SH-SY5Y (cell line): ENCODE data around the gene ITGA4.

Experiments
- GATA2 ChIP-seq: IDR thresholded peaks from 2 replicates; pipeline ENCODE4 v1.6.1; 2011; ENCODE audit warnings: mild to moderate bottlenecking, low read depth, low read length
- GATA3 ChIP-seq: IDR thresholded peaks from 2 replicates; pipeline ENCODE4 v1.6.1; 2011; ENCODE audit warnings: low read depth, mild to moderate bottlenecking, low read length, moderate library complexity

The ITGA4 gene

DNA sequence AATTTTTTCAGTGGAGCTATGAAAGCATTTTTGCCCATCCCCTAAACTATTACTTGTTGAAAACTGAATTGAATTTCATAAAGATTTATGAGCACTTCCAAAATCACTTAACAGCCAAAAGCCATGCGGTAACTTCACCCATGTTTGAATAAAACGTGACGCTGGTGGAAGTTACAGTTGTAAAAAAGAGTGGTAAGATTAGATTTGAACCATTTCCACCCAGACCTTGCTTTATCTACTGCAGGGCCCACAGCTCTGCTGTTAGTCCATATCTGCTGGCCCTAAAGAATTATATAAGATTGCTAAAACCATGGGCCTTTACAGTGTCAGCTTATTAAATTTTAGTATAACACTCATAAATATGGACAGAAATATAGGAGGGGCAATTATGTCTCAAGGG is 15.5 kb upstream of the ITGA4 start:
- no peak for TF ChIP-seq GATA3
- TF ChIP-seq GATA2 = no peak

- TF ChIP-seq GATA3 = no peak
- TF ChIP-seq GATA2 = no peak
Measured at GRCh38 chr2:181444654-181445053, 12.5 kb upstream of the ITGA4 start.

DNA sequence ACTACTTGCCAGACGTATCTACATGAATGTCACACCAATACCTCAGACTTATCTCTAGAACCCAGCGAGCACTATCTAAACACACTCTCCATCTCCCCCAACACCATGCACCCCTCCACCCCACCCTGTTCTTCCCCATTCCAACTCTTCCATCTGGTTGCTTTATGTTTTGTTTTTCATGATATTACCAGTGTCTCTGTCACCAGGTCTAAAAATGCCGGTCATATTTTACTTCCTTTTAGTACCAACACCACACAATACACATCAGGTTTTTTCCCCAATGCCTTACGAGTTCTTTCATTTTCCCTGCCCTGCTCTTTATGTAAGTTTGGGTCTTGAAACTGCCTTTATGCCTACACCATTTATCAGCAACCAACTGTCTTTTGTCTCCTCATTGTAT is 10.2 kb upstream of the ITGA4 start:
- TF ChIP-seq GATA2 (no peak), GATA3 (no peak)

GRCh38 chr2:181454686-181455450 is 2.3 kb upstream of the ITGA4 start:
- TF ChIP-seq GATA2 = no peak
- no peak for TF ChIP-seq GATA3

- TF ChIP-seq GATA3 = no peak
- no peak for TF ChIP-seq GATA2
Measured at GRCh38 chr2:181456660-181457120, 496 bp upstream of the ITGA4 start.

GRCh38 chr2:181457741-181458425 is 697 bp downstream of the ITGA4 start:
- TF ChIP-seq GATA2 = no peak
- no peak for TF ChIP-seq GATA3

GRCh38 chr2:181458871-181459270 is 1.7 kb downstream of the ITGA4 start:
- TF ChIP-seq GATA2 = no peak

DNA sequence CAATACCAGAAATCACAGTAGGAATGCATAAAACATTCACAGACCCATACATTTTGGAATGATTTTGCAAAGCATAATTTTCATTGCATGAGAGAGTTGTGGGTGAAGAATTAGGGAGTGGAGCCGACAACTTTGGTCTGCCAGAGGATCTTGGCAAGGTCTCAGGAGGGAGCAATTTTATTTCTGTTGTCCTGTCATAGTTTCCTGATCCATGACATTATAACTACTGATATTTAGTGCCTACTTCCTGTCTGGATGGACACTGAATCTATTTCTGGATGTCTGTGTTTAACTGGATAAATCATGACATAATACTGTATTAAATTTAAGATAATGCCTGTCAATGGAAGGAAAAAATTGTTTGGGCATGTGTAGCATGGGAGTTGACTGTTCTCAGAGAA is 2.4 kb downstream of the ITGA4 start:
- no peak for TF ChIP-seq GATA2
- TF ChIP-seq GATA3 = no peak

DNA sequence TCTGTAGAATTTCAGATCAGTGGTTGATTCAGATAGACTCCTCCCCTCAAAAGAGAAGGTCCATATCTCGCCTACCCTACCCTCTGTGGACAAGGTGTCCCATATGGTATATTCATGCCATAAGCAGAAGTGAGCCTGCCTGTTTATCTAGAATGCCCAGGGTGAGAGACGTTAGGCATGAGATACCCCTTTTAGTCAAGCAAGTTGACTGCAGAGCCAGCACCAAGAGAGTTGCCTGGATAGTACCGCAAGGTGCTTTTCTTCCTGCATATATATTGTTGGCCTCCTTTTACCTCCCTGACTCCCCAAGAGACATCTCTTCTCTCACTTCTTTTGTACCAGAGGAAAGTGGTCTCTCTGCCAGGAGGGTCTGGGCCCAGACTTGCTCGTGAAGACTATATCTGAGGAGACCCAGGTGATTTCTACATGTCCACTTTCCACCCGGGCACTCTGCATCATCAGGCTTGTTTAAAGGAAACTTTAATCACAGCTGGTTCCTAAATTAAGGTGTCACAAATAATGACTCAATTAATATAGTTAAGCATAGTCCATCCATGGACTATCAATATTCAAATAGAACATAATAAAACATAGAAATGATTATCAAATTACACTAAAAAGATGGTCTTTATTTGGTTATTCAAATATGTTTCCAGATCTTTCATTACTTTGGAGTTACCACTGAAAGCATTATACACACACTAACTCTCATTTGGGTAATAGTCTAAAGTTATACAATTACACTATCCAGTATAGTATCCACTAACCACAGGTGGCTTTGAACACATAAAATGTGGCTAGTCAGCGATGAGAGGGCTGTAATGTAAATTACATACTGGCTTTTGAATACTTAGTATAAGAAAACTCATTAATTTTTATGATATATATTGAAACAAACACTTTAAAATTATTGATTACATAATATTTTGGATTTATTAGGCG is 4.1 kb downstream of the ITGA4 start:
- TF ChIP-seq GATA3 = no peak

DNA sequence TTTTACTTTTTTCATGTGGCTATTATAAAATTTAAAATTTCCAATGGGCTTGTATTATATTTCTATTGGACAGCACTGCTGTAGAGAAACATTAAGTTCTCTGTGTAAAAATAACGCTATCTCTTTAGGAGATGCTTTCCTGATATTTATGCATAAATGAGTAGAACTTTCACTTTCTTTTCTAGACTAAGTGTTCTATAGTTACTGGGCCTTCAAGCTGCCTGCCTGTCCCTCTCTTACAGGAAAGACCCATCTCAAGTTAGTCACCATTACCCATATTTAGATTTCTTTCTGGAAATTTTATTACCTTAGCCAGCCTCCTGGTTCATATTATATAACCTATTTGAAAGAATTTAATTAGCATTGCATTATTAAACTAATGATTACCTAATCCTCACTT is 4.8 kb downstream of the ITGA4 start:
- TF ChIP-seq GATA2 (no peak), GATA3 (no peak)

DNA sequence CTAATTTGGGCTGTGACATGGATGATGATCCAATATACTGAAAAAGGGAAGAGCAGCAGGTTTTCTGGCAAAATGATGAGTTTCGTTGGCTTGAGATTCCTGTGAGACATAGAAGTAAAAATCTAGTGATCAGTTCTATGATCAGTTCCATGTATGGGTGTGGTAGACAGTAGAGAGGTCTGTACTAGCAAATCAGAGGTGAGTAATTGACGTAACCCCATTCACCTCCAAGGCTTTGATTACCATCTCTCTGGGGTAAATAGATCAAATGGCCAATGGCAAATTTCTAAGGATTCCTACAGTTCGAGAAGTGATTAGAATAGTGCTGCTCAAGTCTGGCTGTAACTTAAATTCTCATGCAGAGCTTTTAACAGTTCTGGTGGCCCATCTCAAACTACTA is 6.4 kb downstream of the ITGA4 start:
- TF ChIP-seq GATA2 = no peak
- no peak for TF ChIP-seq GATA3

DNA sequence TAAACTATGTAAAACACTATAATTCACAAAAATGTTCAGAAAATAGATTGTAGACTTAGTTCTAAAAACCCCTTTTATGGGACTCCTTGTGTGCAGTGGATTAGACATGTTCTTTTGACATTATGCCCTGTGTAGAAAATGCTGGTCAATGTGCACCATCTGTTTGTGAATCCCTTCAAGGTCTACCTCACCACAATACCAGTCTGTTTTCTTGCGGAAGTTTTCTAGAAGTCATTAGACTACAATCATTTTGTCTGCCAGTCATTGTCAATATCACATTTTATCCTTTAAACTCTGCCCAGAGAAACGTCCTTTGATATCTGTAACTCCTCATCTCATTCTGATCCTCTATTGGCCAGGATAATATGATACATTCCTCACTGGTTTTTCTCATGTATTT is 7.8 kb downstream of the ITGA4 start:
- no peak for TF ChIP-seq GATA3
- TF ChIP-seq GATA2 = no peak

GRCh38 chr2:181465676-181466375 is 8.6 kb downstream of the ITGA4 start:
- TF ChIP-seq GATA2 = no peak
- no peak for TF ChIP-seq GATA3

DNA sequence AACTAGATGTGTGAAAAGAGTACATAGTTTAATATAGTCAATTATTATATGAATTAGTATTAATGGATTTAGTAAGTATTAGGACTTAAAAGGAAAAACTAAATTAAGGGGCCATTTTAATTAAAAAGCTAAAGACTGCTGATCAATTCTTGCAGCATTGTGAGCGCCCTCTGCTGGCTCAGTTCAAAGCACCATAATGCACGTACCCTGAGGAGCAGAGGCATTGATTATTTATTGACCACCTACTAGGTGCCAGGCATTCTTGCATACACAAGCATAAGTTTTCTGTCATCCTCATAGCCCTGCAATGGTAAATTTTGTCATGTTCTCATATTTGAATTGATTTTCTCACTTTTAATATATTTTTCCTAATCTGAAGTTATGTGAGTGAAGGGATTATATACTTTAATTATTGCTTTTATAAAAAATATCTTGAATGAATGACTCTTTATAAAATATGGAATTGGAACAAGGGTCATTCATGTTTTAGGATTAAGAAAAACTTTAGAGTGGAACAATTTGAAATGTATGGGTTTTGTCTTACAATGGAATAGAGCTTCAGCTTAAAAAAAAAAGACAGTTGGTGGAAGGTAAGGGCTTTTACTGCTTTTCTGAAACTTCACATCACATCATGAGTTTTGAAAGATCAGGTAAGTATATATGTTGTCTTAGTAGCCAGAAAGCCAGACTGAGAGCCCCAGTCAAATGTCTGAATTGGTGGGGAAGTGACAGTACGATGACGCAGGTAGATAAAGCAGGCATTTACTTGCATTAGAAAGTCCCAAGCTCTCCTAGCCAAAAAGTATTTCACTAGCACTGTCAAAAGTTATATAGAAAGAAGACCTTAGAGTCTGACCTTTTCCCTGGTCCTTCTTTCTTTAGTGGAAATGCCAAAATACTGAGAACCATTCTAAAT is 9.7 kb downstream of the ITGA4 start:
- no peak for TF ChIP-seq GATA2
- TF ChIP-seq GATA3 = no peak
